ENCODE data around the gene E2F1.

The E2F1 gene

GRCh38 chr20:33713865-33714367, 27.7 kb upstream of the E2F1 start:
- Histone ChIP-seq H3K9me3 (ENCODE audit: control insufficient read depth, low read length) (no peaks in the 10 kb centered on the region), H3K4me2 (ENCODE audit: low read length, poor library complexity, severe bottlenecking) (no peak overlapping the region)
- 93% methylated on average over 10 of the region's 10 CpGs for WGBS

GRCh38 chr20:33711446-33711738, 25.2 kb upstream of the E2F1 start:
- no peak overlapping the region for H2BK5ac ChIP-seq (ENCODE audit: low read depth, low read length, poor library complexity, severe bottlenecking)
- H2AFZ ChIP-seq (ENCODE audit: low read depth, low read length), result no peak overlapping the region
- no peaks in the 10 kb centered on the region for H3K27me3 ChIP-seq (ENCODE audit: control insufficient read depth in 1 of 2, insufficient read depth in 1 of 2, low read length in 2 of 2)
- no peak overlapping the region for H3K23ac ChIP-seq (ENCODE audit: low read length in 2 of 2)
- H3K4me3 ChIP-seq (ENCODE audit: insufficient read depth in 1 of 2, low read depth in 1 of 2, low read length in 2 of 2), result no peak overlapping the region
- H2BK120ac ChIP-seq (ENCODE audit: low read depth, low read length), result no peak overlapping the region
- H2BK12ac ChIP-seq (ENCODE audit: low read length in 2 of 2), result no peak overlapping the region
- H2BK15ac ChIP-seq (ENCODE audit: low read depth, poor library complexity, severe bottlenecking), result no peak overlapping the region
- no peak overlapping the region for H4K91ac ChIP-seq (ENCODE audit: low read length)
- no peak for DNase-seq
- H3K79me1 ChIP-seq (replicated peaks; ENCODE audit: low read length, poor library complexity, severe bottlenecking), result peaks cover 2% of the 10 kb centered on the region
- H3K4me2 ChIP-seq (ENCODE audit: low read length, poor library complexity, severe bottlenecking), result no peak overlapping the region
- H3K9me3 ChIP-seq (ENCODE audit: control insufficient read depth, low read length), result no peaks in the 10 kb centered on the region
- no peaks in the 10 kb centered on the region for H3K4me1 ChIP-seq (ENCODE audit: control insufficient read depth, insufficient read depth, low read depth, low read length)
- no peak overlapping the region for H2AK5ac ChIP-seq (ENCODE audit: low read length, severe bottlenecking)
- H4K8ac ChIP-seq (ENCODE audit: low read length), result no peak overlapping the region
- 76% methylated on average over 1 of the region's 1 CpG for WGBS
- no peak overlapping the region for H3K27ac ChIP-seq (ENCODE audit: low read length, poor library complexity, severe bottlenecking)
- no peak overlapping the region for H3K18ac ChIP-seq (ENCODE audit: low read depth in 1 of 2, low read length in 2 of 2)
- no peak overlapping the region for H3K14ac ChIP-seq (ENCODE audit: low read length in 2 of 2)
- no peak overlapping the region for H3K4ac ChIP-seq (ENCODE audit: low read depth in 1 of 2, low read length in 2 of 2)
- peaks cover 14 to 48% of the 10 kb centered on the region in 2 experiments for H3K36me3 ChIP-seq (ENCODE audit: control insufficient read depth in 1 of 2, insufficient read depth in 2 of 2, low read depth in 1 of 2, low read length in 2 of 2)
- no peak overlapping the region for H3K9ac ChIP-seq (ENCODE audit: low read length)

More at GRCh38 chr20:33713865-33714367, 27.7 kb upstream of the E2F1 start:
- H3K14ac ChIP-seq (ENCODE audit: low read length in 2 of 2), result peak overlapping the region in 1 of 2 experiments; percentile 48
- no peak overlapping the region for H2BK12ac ChIP-seq (ENCODE audit: low read length in 2 of 2)
- H4K91ac ChIP-seq (ENCODE audit: low read length), result no peak overlapping the region
- no peak overlapping the region for H2BK5ac ChIP-seq (ENCODE audit: low read depth, low read length, poor library complexity, severe bottlenecking)
- H2AK5ac ChIP-seq (ENCODE audit: low read length, severe bottlenecking), result no peak overlapping the region
- DNase-seq, result no peak
- H3K9ac ChIP-seq (ENCODE audit: low read length), result no peak overlapping the region
- H3K4me1 ChIP-seq (ENCODE audit: control insufficient read depth, insufficient read depth, low read depth, low read length), result no peaks in the 10 kb centered on the region
- H3K4ac ChIP-seq (ENCODE audit: low read depth in 1 of 2, low read length in 2 of 2), result no peak overlapping the region
- H3K23ac ChIP-seq (ENCODE audit: low read length in 2 of 2), result no peak overlapping the region
- H3K18ac ChIP-seq (ENCODE audit: low read depth in 1 of 2, low read length in 2 of 2), result peak overlapping the region in 1 of 2 experiments; percentile 48
- H2AFZ ChIP-seq (ENCODE audit: low read depth, low read length), result no peak overlapping the region
- H3K79me1 ChIP-seq (replicated peaks; ENCODE audit: low read length, poor library complexity, severe bottlenecking), result peaks cover 2% of the 10 kb centered on the region
- no peak overlapping the region for H3K4me3 ChIP-seq (ENCODE audit: insufficient read depth in 1 of 2, low read depth in 1 of 2, low read length in 2 of 2)
- no peak overlapping the region for H4K8ac ChIP-seq (ENCODE audit: low read length)
- no peak overlapping the region for H3K27ac ChIP-seq (ENCODE audit: low read length, poor library complexity, severe bottlenecking)
- H2BK120ac ChIP-seq (ENCODE audit: low read depth, low read length), result no peak overlapping the region
- no peak overlapping the region for H2BK15ac ChIP-seq (ENCODE audit: low read depth, poor library complexity, severe bottlenecking)
- no peaks in the 10 kb centered on the region for H3K27me3 ChIP-seq (ENCODE audit: control insufficient read depth in 1 of 2, insufficient read depth in 1 of 2, low read length in 2 of 2)
- H3K36me3 ChIP-seq (ENCODE audit: control insufficient read depth in 1 of 2, insufficient read depth in 2 of 2, low read depth in 1 of 2, low read length in 2 of 2), result peaks cover 14 to 40% of the 10 kb centered on the region in 2 experiments

GRCh38 chr20:33710681-33711445, 24.7 kb upstream of the E2F1 start:
- H2BK120ac ChIP-seq (ENCODE audit: low read depth, low read length), result no peak overlapping the region
- H3K27me3 ChIP-seq (ENCODE audit: control insufficient read depth in 1 of 2, insufficient read depth in 1 of 2, low read length in 2 of 2), result no peaks in the 10 kb centered on the region
- peaks cover 14 to 48% of the 10 kb centered on the region in 2 experiments for H3K36me3 ChIP-seq (ENCODE audit: control insufficient read depth in 1 of 2, insufficient read depth in 2 of 2, low read depth in 1 of 2, low read length in 2 of 2)
- DNase-seq, result no peak
- no peaks in the 10 kb centered on the region for H3K79me1 ChIP-seq (replicated peaks; ENCODE audit: low read length, poor library complexity, severe bottlenecking)
- no peak overlapping the region for H4K91ac ChIP-seq (ENCODE audit: low read length)
- H3K23ac ChIP-seq (ENCODE audit: low read length in 2 of 2), result no peak overlapping the region
- no peak overlapping the region for H3K9ac ChIP-seq (ENCODE audit: low read length)
- no peak overlapping the region for H2BK5ac ChIP-seq (ENCODE audit: low read depth, low read length, poor library complexity, severe bottlenecking)
- H2AK5ac ChIP-seq (ENCODE audit: low read length, severe bottlenecking), result no peak overlapping the region
- H3K14ac ChIP-seq (ENCODE audit: low read length in 2 of 2), result no peak overlapping the region
- H2AFZ ChIP-seq (ENCODE audit: low read depth, low read length), result no peak overlapping the region
- no peak overlapping the region for H3K27ac ChIP-seq (ENCODE audit: low read length, poor library complexity, severe bottlenecking)
- H3K18ac ChIP-seq (ENCODE audit: low read depth in 1 of 2, low read length in 2 of 2), result no peak overlapping the region
- H3K4me2 ChIP-seq (ENCODE audit: low read length, poor library complexity, severe bottlenecking), result no peak overlapping the region
- no peak overlapping the region for H3K4ac ChIP-seq (ENCODE audit: low read depth in 1 of 2, low read length in 2 of 2)
- peak overlapping the region; percentile 7 for H4K8ac ChIP-seq (ENCODE audit: low read length)
- H3K4me1 ChIP-seq (ENCODE audit: control insufficient read depth, insufficient read depth, low read depth, low read length), result no peaks in the 10 kb centered on the region
- H2BK15ac ChIP-seq (ENCODE audit: low read depth, poor library complexity, severe bottlenecking), result no peak overlapping the region
- H3K4me3 ChIP-seq (ENCODE audit: insufficient read depth in 1 of 2, low read depth in 1 of 2, low read length in 2 of 2), result no peak overlapping the region
- no peaks in the 10 kb centered on the region for H3K9me3 ChIP-seq (ENCODE audit: control insufficient read depth, low read length)
- 83% methylated on average over 13 of the region's 14 CpGs for WGBS
- no peak overlapping the region for H2BK12ac ChIP-seq (ENCODE audit: low read length in 2 of 2)

- H4K91ac ChIP-seq (ENCODE audit: low read length), result no peak overlapping the region
- no peak overlapping the region for H3K18ac ChIP-seq (ENCODE audit: low read depth in 1 of 2, low read length in 2 of 2)
- no peaks in the 10 kb centered on the region for H3K79me1 ChIP-seq (replicated peaks; ENCODE audit: low read length, poor library complexity, severe bottlenecking)
- no peak overlapping the region for H3K4ac ChIP-seq (ENCODE audit: low read depth in 1 of 2, low read length in 2 of 2)
- WGBS, result 74% methylated on average over 14 of the region's 16 CpGs
- no peak overlapping the region for H3K14ac ChIP-seq (ENCODE audit: low read length in 2 of 2)
- H3K4me2 ChIP-seq (ENCODE audit: low read length, poor library complexity, severe bottlenecking), result no peak overlapping the region
- H2AK5ac ChIP-seq (ENCODE audit: low read length, severe bottlenecking), result no peak overlapping the region
- no peaks in the 10 kb centered on the region for H3K27me3 ChIP-seq (ENCODE audit: control insufficient read depth in 1 of 2, insufficient read depth in 1 of 2, low read length in 2 of 2)
- H2BK15ac ChIP-seq (ENCODE audit: low read depth, poor library complexity, severe bottlenecking), result no peak overlapping the region
- H3K23ac ChIP-seq (ENCODE audit: low read length in 2 of 2), result no peak overlapping the region
- H3K9me3 ChIP-seq (ENCODE audit: control insufficient read depth, low read length), result no peaks in the 10 kb centered on the region
- no peak overlapping the region for H3K27ac ChIP-seq (ENCODE audit: low read length, poor library complexity, severe bottlenecking)
- DNase-seq, result no peak
- no peaks in the 10 kb centered on the region for H3K4me1 ChIP-seq (ENCODE audit: control insufficient read depth, insufficient read depth, low read depth, low read length)
- H2AFZ ChIP-seq (ENCODE audit: low read depth, low read length), result no peak overlapping the region
- no peak overlapping the region for H2BK12ac ChIP-seq (ENCODE audit: low read length in 2 of 2)
- no peak overlapping the region for H3K4me3 ChIP-seq (ENCODE audit: insufficient read depth in 1 of 2, low read depth in 1 of 2, low read length in 2 of 2)
- H4K8ac ChIP-seq (ENCODE audit: low read length), result peak overlapping the region; percentile 42
- no peak overlapping the region for H3K9ac ChIP-seq (ENCODE audit: low read length)
- H2BK5ac ChIP-seq (ENCODE audit: low read depth, low read length, poor library complexity, severe bottlenecking), result no peak overlapping the region
- no peak overlapping the region for H2BK120ac ChIP-seq (ENCODE audit: low read depth, low read length)
- H3K36me3 ChIP-seq (ENCODE audit: control insufficient read depth in 1 of 2, insufficient read depth in 2 of 2, low read depth in 1 of 2, low read length in 2 of 2), result peaks cover 14 to 48% of the 10 kb centered on the region in 2 experiments
These were observed 23.8 kb upstream of the E2F1 start for GRCh38 chr20:33709905-33710541.
